GM21526 (cell line): Measurements from ENCODE around the gene CEBPE.

Source experiments
- ATAC-seq: cut with Tn5 transposase; IDR thresholded peaks from one replicate; pipeline ENCODE4 v1.9.1; 2021; ENCODE audit warnings: moderate library complexity; ENCODE audit not compliant: unreplicated experiment, low FRiP score

CEBPE gene

GRCh38 chr14:23104591-23105347 is 14.3 kb downstream of the CEBPE start, which contains the start of gene CIROP:
TSS of gene CIROP (minus strand) at chr14:23104989. CDS start at chr14:23104920, 69 bp downstream.
- ATAC-seq: no peak

GRCh38 chr14:23104070-23104590 is 14.9 kb downstream of the CEBPE start:
- ATAC-seq: no peak

- no peak for ATAC-seq
These were observed 15.5 kb downstream of the CEBPE start for GRCh38 chr14:23103581-23103980.

GRCh38 chr14:23102801-23103200 is 16.3 kb downstream of the CEBPE start:
- ATAC-seq: no peak

- ATAC-seq: no peak
These were observed 16.9 kb downstream of the CEBPE start for GRCh38 chr14:23101986-23102625.

GRCh38 chr14:23101213-23101970 is 17.7 kb downstream of the CEBPE start:
- ATAC-seq: no peak

- ATAC-seq: no peak
These were observed 19.7 kb downstream of the CEBPE start for GRCh38 chr14:23099212-23099861.

GRCh38 chr14:23097786-23098185 is 21.3 kb downstream of the CEBPE start:
- no peak for ATAC-seq

- ATAC-seq: peak; percentile 85
These were observed 23.6 kb downstream of the CEBPE start, which contains the start of gene C14orf119 for GRCh38 chr14:23095196-23096108. TSS of gene C14orf119 (plus strand) at chr14:23095505. CDS start at chr14:23097659, 2,154 bp downstream.

GRCh38 chr14:23094666-23095195 is 24.3 kb downstream of the CEBPE start, which contains the start of gene ACIN1:
TSS of gene ACIN1 (minus strand) at chr14:23095136. CDS start at chr14:23095112, 24 bp downstream.
- peak; percentile 40 for ATAC-seq

- ATAC-seq: peak; percentile 37
These were observed 24.9 kb downstream of the CEBPE start for GRCh38 chr14:23093991-23094665.

GRCh38 chr14:23093526-23093925 is 25.5 kb downstream of the CEBPE start:
- no peak for ATAC-seq

GRCh38 chr14:23093104-23093503 is 26.0 kb downstream of the CEBPE start:
- ATAC-seq: no peak

GRCh38 chr14:23091294-23092225 is 27.5 kb downstream of the CEBPE start:
- no peak for ATAC-seq

- ATAC-seq: no peak
These were observed 28.8 kb downstream of the CEBPE start for GRCh38 chr14:23090254-23090636.

GRCh38 chr14:23089498-23090253 is 29.4 kb downstream of the CEBPE start:
- no peak for ATAC-seq

GRCh38 chr14:23086565-23086964 is 32.5 kb downstream of the CEBPE start:
- no peak for ATAC-seq
